GM19035 (cell line): ENCODE measurements around the gene PCSK2.

Experiments
- ATAC-seq: cut with Tn5 transposase; IDR thresholded peaks from one replicate; pipeline ENCODE4 v1.9.1; 2021; ENCODE audit not compliant: unreplicated experiment

The PCSK2 gene

DNA sequence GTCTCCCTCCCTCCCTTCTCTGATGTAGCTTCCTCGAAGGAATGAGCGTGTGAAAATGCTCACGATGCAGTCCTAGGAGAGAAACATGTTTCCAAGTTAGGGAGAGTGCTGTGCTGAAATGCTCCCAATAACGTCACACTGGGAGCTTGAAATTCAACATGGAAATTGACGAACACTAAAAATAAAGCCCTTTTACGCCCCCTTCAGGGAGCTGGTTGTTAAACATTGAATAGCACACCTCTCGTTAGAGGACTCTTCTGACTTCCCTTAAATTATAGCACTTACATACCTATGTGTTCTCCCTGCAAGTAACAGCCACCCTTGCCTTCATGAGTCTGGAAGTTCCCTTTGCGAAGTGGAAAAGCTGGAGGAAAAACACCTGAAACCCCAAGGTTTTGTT is 215.7 kb downstream of the PCSK2 start:
- no peak for ATAC-seq

DNA sequence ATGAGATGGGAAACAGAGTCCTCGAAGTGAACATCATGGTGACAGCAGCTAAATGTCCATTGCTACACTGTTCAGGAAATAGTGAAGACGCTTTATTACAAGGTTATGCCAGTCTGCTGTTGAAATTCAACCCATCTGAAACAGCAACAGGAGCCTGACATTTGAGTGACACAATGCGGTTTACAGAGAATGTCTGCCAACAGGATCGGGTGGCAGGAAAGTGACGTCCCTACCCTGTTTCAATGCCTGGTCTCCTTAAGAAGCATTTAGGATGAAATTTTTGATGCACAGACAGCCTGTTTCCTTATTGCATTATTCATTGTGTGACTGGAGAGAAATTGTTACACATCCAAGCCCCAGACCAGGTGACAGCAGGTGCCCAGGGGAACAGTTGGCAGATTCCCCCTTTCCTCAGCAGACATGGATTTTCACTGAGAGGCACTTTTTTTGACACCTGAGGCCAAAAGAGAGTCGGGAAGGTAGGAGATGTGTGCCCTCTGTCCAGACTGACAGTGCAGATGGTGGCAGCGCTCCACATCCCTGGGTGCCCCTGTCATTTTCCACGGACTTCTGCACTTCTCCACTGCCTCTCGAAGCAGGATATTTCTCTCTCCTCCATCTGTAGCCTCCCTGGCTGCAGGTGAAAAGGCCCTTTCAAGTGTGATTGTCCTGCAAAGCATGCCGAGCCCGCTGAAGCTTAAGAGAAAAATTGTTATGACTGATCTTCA is 216.5 kb downstream of the PCSK2 start:
- no peak for ATAC-seq

GRCh38 chr20:17444091-17444490 is 217.3 kb downstream of the PCSK2 start:
- no peak for ATAC-seq

DNA sequence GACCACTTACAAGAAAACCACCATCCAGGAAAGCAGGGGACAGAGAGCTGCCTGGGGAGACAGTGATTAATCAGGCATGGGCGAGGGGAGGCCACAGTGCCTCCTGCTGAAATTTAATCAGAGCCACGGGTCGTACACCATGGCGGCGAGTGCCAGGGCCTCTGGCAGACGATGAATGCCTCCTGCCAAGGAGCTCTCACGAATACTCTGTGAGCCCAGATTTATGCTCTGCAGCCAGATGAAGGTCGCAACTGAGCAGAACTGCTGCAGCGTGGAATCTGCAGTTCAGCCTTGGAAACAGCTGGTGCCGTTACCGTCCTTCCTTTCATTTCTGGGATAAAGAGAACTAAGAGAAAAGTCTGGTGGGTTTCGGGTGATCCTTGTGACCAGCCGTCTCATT is 218.7 kb downstream of the PCSK2 start:
- ATAC-seq = no peak

- no peak for ATAC-seq
Observed at GRCh38 chr20:17446171-17446570, 219.3 kb downstream of the PCSK2 start.

DNA sequence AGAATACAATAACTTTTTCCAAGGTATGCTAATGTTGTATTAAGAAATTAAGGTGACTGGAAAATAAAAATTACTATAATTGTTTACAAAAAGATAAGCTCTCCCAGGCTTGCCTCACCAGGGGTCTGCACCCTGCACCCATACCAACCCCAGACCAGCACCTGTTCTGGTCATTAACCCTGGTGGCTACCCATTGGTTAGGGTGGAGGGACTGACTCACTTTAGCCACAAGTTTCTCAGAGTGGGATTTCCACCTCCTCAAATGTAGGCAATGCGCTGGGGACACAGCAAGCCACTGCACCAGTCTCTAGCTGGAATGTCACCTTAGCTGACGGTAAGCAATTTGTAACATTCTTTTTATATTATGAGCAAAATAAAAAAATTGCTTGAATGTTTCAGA is 221.2 kb downstream of the PCSK2 start:
- ATAC-seq = no peak

DNA sequence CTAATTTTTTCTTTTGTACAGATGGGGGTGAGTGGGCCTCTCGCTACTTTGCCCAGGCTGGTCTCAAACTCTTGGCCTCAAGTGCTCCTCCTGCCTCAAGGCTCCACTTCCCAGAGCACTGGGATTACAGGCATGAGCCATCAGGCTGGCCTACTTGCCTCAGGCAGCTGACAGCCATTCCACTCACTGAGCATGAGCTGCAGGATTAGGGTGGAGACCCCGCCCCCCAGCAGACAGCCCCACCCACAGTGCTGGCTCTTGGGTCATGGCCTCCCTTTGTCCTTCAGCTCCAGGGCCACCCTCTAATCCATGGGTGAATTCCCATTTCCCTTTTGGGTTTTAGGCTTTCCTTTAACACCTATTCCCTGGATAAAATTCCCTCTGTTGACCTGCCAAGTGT is 222.2 kb downstream of the PCSK2 start:
- no peak for ATAC-seq

DNA sequence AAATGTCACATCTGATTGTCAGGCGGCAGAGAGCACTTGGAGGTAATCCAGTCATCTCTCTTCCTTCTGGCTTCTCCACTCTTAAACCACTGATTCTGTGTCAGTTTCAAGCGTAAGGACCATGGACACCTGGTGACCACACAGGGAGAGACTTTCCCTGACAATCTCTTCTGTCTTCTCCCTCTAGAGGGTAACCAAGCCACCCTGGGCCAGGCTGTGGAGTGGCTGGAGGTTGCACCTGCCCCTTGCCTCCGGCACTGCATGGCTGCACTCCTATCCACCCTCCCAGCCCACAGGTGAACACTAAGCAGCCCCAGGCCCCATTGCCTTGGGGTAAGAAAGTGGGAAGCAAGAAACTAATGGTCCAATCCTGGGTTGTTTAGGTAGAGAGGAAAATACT is 225.6 kb downstream of the PCSK2 start:
- no peak for ATAC-seq

DNA sequence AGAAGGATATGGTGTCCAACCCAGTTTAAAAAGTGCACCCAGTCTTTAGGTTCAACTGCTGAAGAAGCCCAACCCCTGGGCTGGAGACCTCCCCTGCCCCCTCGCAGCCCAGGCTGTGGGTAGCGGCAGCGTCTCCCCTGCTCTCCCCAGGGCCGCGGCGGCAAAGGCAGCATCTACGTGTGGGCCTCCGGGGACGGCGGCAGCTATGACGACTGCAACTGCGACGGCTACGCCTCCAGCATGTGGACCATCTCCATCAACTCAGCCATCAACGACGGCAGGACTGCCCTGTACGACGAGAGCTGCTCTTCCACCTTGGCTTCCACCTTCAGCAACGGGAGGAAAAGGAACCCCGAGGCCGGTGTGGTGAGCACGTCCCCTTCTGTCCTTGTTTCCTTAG is 226.8 kb downstream of the PCSK2 start:
- no peak for ATAC-seq

GRCh38 chr20:17456279-17456678 is 229.4 kb downstream of the PCSK2 start:
- no peak for ATAC-seq

- ATAC-seq = no peak
Observed at GRCh38 chr20:17457079-17457478, 230.2 kb downstream of the PCSK2 start.

GRCh38 chr20:17457588-17458190 is 230.8 kb downstream of the PCSK2 start:
- no peak for ATAC-seq

DNA sequence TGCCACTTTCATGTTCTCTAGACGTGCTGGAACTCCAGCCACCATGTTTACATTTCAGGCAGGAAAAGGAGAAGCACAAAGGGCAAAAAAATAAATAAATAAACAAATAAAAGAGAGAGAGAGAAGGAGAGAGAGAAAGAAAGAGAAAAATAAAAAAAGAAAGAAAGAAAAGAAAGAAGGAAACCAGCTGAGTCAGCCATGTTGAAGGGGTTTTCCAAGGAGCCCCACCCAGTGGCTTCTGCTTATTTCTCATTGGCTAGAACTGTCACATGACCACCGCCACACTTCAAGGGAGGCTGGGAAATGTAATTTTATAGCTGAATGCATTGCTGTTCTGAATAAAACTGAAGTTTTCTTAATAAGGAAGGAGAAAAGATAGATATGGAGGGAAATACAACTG is 233.3 kb downstream of the PCSK2 start:
- no peak for ATAC-seq

DNA sequence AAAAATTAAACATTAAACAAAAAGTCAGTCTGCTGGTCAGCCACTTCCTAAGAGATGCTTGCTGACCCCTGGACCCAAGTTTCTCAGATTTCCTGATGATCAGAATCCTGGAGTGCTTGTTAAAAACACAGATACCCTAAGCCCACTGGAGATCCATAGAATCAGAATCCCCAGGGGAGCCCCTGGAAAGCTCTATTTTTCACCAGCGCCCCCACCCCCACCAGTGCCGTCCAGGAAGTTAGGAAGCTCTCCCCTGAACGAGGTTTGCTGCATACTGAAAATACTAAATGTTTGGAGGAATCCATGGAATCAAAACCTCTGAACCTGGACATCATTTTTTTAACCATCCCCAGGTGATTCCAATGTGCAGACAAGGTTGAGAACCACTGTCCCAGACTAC is 235.1 kb downstream of the PCSK2 start:
- no peak for ATAC-seq

DNA sequence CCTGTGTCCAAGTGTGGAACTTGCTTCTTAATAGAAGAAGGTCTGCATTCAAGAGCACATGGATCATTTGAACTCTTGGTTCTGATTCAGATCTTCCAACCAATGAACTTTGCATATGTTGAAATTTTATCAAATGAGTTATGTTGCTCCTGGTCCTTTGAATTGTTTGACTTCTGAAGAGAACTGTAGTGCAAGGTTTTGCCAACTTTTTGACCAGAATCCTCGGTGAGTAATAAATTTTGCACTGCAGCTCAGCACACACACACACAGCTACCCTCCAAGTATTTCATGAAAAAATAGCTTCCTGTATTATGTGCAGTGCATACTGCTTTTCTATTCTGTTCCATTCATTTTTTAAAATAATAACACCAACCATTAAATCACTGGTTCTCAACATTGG is 236.9 kb downstream of the PCSK2 start:
- no peak for ATAC-seq

DNA sequence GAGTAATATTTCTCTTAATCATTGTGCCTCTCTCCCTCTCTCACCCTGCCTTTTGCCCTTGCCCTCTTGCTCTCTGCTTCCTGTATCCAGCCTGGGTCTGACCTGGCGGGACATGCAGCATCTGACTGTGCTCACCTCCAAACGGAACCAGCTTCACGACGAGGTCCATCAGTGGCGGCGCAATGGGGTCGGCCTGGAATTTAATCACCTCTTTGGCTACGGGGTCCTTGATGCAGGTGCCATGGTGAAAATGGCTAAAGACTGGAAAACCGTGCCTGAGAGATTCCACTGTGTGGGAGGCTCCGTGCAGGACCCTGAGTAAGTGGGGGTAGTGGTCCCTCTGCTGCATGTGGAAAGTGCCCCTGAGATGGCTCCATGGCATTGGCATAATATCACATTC is 238.4 kb downstream of the PCSK2 start:
- no peak for ATAC-seq

- no peak for ATAC-seq
Observed at GRCh38 chr20:17466641-17467040, 239.8 kb downstream of the PCSK2 start.

DNA sequence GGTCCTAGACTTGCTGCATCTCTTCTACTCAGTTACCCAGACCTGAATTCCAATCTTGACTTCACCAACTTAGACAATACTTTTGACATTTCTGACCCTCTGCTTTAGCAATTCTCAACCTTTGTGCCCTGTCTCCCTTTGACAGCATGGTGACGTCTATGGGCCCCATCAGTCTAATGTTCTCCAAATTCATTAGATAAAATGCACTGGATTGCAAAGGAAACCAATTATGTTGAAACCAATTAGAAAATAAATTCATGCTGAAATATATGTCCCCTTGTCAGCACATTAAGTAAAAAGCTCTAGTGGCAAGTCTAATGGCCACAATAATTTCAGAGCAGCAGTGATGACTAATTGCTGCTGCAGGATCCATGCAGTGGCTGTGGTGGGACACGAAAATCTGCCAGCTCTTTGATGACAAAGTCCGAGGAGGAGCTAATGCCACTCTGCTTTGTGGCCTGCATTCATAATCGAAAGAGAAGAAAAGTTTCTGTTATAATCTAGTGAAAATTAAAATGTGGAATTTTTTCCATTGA is 240.3 kb downstream of the PCSK2 start:
- ATAC-seq = no peak

DNA sequence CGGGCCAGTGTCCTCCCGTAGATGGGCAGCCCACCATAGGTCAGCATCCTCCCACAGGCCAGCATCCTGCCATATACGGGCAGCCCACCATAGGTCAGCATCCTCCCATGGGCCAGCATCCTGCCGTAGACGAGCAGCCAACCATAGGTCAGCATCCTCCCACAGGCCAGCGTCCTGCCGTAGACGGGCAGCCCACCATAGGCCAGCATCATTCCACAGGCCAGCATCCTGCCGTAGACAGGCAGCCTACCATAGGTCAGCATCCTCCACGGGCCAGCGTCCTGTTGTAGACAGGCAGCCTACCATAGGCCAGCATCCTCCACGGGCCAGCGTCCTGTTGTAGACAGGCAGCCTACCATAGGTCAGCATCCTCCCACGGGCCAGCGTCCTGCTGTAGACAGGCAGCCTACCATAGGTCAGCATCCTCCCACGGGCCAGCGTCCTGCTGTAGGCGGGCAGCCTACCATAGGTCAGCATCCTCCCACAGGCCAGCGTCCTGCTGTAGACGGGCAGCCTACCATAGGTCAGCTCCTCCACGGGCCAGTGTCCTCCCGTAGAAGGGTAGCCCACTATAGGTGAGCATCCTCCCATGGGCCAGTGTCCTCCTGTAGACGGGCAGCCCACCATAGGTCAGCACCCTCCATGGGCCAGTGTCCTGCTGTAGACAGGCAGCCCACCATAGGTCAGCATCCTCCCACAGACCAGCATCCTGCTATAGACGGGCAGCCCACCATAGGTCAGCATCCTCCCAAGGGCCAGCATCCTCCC is 241.4 kb downstream of the PCSK2 start:
- ATAC-seq = no peak

DNA sequence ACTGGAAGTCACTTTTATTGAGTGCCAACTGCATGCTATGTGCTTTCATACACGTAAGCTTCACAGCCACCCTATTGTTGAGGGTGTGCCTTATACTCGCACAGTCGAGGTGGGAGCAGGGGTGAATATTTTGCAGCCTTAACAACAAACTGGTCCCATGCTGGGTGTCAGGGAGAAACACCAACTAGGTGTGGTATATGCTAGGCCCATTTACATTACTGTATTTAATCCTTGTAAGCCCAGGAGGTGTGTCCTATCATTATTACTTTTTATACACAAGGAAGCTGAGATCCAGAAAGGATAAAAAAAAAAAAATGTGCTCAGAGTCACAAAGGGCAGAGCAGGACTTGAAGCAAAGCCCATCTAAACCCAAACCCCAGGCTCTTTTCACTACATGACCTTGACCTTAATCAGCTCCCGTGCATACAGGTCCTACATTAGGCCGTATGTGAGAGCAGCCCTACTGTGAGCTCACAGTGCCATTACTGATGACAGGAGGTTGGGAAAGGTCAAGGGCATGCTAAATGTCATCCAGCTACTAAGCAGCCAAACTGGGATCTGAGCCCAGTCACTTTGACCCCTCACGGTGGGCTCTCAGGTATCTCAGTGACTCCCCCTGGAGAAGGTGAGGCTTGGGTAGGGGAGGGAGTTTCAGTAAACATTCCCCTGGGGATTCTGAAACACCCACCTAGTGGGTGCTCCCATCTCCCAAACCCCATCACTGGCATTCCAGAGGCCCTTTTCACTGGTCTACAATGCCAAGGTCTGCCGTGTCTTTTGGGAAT is 242.6 kb downstream of the PCSK2 start:
- ATAC-seq = no peak

- no peak for ATAC-seq
Observed at GRCh38 chr20:17470521-17470920, 243.7 kb downstream of the PCSK2 start.
